GM10266 (cell line): ENCODE results near the gene WDR7.

Source experiments
- DNase-seq: peaks from one replicate; pipeline ENCODE4 v3.0.0; 2012; ENCODE audit errors: extremely low spot score
- CTCF ChIP-seq: IDR thresholded peaks from 2 replicates; pipeline ENCODE4 v1.5.1; 2012; ENCODE audit warnings: mild to moderate bottlenecking, low read depth; ENCODE audit not compliant: control insufficient read depth, insufficient read depth; ENCODE audit errors: missing control alignments

WDR7 gene

GRCh38 chr18:56936457-56936856, 285.3 kb downstream of the WDR7 start:
- DNase-seq: no peak
- TF ChIP-seq CTCF: no peak

DNA sequence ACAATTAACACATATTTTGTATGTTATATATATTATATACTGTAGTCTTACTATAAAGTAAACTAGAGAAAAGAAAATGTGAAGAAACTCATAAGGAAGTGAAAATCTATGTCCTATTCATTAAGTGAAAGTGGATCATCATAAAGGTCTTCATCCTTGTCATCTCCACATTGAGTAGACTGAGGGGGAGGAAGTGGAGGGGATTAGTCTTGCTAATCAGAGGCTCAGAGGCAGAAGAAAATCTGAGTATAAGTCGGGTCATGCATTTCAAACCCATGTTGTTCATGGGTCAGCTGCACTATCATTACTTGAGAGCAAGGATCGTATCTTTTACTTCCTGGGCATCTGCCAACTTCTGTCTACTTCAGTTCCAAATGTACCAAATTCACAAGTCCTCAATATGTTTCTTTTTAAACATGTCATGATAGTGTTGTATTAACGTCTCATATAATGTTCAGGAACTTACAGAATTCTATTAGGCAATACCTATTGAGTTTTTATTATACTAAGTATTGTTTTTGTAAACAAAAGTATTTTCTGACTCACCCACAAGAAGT, 286.8 kb downstream of the WDR7 start:
- no peak for TF ChIP-seq CTCF
- DNase-seq: no peak

DNA sequence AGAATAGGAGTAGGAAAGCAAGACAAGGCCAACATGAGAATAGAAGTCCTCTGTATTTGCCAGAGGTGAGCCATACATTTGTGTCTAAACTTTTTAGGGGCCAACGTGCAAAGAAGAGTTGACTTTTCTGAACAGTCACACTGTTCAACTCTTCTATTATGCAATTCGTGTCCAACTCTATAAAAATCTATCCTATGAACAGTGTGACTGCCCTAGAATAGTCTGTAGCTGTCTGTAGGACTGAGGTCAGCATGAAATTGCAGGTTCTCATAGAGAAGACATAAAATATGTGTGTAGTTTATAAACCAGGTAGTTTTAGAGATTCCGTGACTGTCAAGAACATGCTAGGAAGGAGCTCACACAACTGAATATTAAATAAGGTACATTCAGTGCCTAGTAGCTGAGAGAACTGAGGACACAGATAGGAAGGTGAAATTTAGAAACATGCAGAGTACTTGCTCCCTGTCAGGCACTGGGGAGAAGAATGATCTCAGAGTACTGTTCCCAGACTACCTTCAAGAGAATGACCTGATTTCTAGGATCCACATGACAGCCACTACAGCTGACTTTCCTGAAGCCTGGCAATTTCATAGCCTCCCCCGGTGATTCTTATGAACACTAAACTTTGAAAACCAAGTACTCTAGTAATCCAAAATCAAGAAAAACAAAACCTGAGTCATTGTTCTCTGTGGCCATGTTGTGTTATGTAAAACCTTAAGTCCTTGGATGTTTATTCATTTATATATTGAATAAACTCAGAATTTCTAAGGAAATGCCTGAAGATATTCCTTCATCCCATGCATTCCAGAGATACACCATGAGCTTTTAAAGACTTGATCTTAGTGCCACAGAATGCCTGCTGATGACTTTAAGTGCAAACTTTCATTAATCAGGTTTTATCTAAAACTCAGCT, 294.3 kb downstream of the WDR7 start:
- no peak for TF ChIP-seq CTCF
- DNase-seq: no peak

- no peak for DNase-seq
- TF ChIP-seq CTCF: no peak
Observed at GRCh38 chr18:56947236-56947635, 296.1 kb downstream of the WDR7 start.

GRCh38 chr18:56952026-56952425, 300.9 kb downstream of the WDR7 start:
- TF ChIP-seq CTCF: no peak

DNA sequence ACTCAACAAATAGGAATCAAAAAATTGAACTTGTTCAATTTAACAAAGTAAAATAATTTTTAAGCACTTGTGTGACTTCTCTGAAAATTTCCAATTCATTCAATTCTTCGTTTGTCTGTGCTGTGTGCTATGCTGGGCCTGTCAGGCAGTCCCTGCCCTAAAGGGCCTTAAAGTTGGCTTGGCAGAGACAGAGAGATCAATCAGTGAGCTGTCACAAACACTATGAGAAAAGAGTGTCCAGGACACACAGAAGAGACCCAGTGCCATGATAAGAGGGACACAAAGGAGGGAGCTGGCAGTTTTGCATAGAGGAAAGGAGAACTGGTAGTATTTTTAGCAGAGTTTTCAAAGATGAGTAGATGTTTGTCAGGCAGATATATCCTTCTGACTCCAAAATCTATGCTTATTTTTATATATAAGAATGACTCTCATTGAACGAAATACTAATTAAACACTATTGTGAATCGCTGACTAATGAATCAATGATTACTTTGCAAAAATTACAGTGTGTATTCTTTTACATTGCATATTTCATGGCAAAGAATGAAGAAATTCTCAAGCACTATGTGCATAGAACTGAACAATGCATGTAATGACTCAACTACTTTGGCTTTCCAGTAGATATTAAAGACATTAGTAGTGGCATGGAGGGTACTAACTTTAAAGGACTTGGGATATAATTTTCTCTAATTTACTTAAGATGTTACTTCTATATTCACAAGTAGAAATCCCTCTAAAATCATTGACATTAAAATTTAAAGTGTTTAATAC, 302.5 kb downstream of the WDR7 start:
- TF ChIP-seq CTCF: no peak
- DNase-seq: no peak

More at GRCh38 chr18:56952026-56952425, 300.9 kb downstream of the WDR7 start:
- no peak for DNase-seq
